OCI-LY1 (cell line): ENCODE results near the gene M1AP.

Experiments
- H2AFZ ChIP-seq: fragments of 200-600 bp; sonication (generic), shearing (Covaris generic); 2 replicates; pipeline ENCODE4 v1.6.0; 2014; ENCODE audit warnings: antibody characterized with exemption, mild to moderate bottlenecking, low read length
- H3F3A ChIP-seq: fragments of 200-600 bp; sonication (generic), shearing (Covaris generic); 2 replicates; pipeline ENCODE4 v1.6.0; 2014; ENCODE audit warnings: mild to moderate bottlenecking, antibody characterized with exemption, low read length, moderate library complexity; ENCODE audit not compliant: insufficient read depth
- H3K27ac ChIP-seq: fragments of 200-600 bp; sonication (generic); 2 replicates; pipeline ENCODE4 v1.5.1; 2014; ENCODE audit warnings: low read length, mixed run types, mild to moderate bottlenecking, low read depth; ENCODE audit not compliant: poor library complexity, severe bottlenecking
- H3K27me3 ChIP-seq: fragments of 200-600 bp; sonication (generic); 2 replicates; pipeline ENCODE4 v1.6.0; 2014; ENCODE audit warnings: antibody characterized with exemption, mild to moderate bottlenecking, low read length, moderate library complexity; ENCODE audit not compliant: insufficient read depth
- H3K36me3 ChIP-seq: fragments of 200-600 bp; sonication (generic); 2 replicates; pipeline ENCODE4 v1.6.1; 2014; ENCODE audit warnings: mild to moderate bottlenecking, antibody characterized with exemption, low read length, moderate library complexity, mixed read lengths; ENCODE audit not compliant: insufficient read depth
- H3K4me1 ChIP-seq: fragments of 200-600 bp; sonication (generic); 2 replicates; pipeline ENCODE4 v1.5.1; 2014; ENCODE audit warnings: mild to moderate bottlenecking, low read length, moderate library complexity; ENCODE audit not compliant: insufficient read depth, severe bottlenecking
- H3K4me2 ChIP-seq: fragments of 200-600 bp; sonication (generic), shearing (Covaris generic); 2 replicates; pipeline ENCODE4 v1.6.1; 2014; ENCODE audit warnings: low read length
- H3K4me3 ChIP-seq: fragments of 200-600 bp; sonication (generic); 2 replicates; pipeline ENCODE4 v1.5.1; 2014; ENCODE audit warnings: low read length, low read depth, mild to moderate bottlenecking, mixed read lengths; ENCODE audit not compliant: poor library complexity, severe bottlenecking
- H3K79me2 ChIP-seq: fragments of 200-600 bp; shearing (Covaris generic); 2 replicates; pipeline ENCODE4 v1.6.1; 2016; ENCODE audit warnings: mixed run types, low read length, mixed read lengths; ENCODE audit not compliant: insufficient read depth
- H3K9ac ChIP-seq: fragments of 200-600 bp; sonication (generic), shearing (Covaris generic); 2 replicates; pipeline ENCODE4 v1.6.1; 2014; ENCODE audit warnings: mild to moderate bottlenecking, low read length, mixed read lengths
- H3K9me2 ChIP-seq: fragments of 200-600 bp; sonication (generic), shearing (Covaris generic); 2 replicates; pipeline ENCODE4 v1.6.1; 2014; ENCODE audit warnings: low read depth, mild to moderate bottlenecking, low read length, mixed read lengths
- H3K9me3 ChIP-seq: fragments of 200-600 bp; shearing (Covaris generic); 2 replicates; pipeline ENCODE4 v1.6.1; 2014; ENCODE audit warnings: low read length, mixed read lengths
- H4K20me1 ChIP-seq: fragments of 200-600 bp; sonication (generic), shearing (Covaris generic); 2 replicates; pipeline ENCODE4 v1.6.0; 2016; ENCODE audit warnings: mild to moderate bottlenecking, low read length; ENCODE audit not compliant: insufficient read depth
- CTCF ChIP-seq: fragments of 200-600 bp; sonication (generic), shearing (Covaris generic); IDR thresholded peaks from 2 replicates; pipeline ENCODE4 v1.5.1; 2017; ENCODE audit warnings: mild to moderate bottlenecking, antibody characterized with exemption, low read length, moderate library complexity, mixed read lengths
- EZH2 ChIP-seq: fragments of 200-600 bp; sonication (generic), shearing (Covaris generic); IDR thresholded peaks from 2 replicates; pipeline ENCODE4 v1.8.0; 2017; ENCODE audit warnings: borderline replicate concordance, mixed run types, mild to moderate bottlenecking, antibody characterized with exemption, low read length, moderate library complexity, mixed read lengths

M1AP gene

GRCh38 chr2:74515981-74516633 lies 132.0 kb downstream of the M1AP start:
- Histone ChIP-seq H3K27me3 (peaks cover 7% of the 10 kb centered on the region; the same call in 1 of the 2 replicates), H4K20me1 (no peaks in the 10 kb centered on the region), H3K27ac (no peak overlapping the region), H3K79me2 (no peaks in the 10 kb centered on the region), H3F3A (no peaks in the 10 kb centered on the region), H3K9me2 (no peaks in the 10 kb centered on the region), H3K4me2 (peak overlapping the region; percentile 54), H2AFZ (no peak overlapping the region), H3K4me1 (peaks cover 10% of the 10 kb centered on the region), H3K36me3 (no peaks in the 10 kb centered on the region), H3K4me3 (peak overlapping the region; percentile 43), H3K9ac (no peak overlapping the region; the same call in 1 of the 2 replicates), H3K9me3 (no peaks in the 10 kb centered on the region)
- no peak for TF ChIP-seq CTCF
- no peak for TF ChIP-seq EZH2

- no peaks in the 10 kb centered on the region for H3F3A ChIP-seq
- no peak overlapping the region for H2AFZ ChIP-seq
- peaks cover 7% of the 10 kb centered on the region; the same call in 1 of the 2 replicates for H3K27me3 ChIP-seq
- no peak overlapping the region; the same call in 1 of the 2 replicates for H3K9ac ChIP-seq
- H3K4me2 ChIP-seq: peak overlapping the region; percentile 54
- H4K20me1 ChIP-seq: no peaks in the 10 kb centered on the region
- peak overlapping the region; percentile 43 for H3K4me3 ChIP-seq
- peaks cover 10% of the 10 kb centered on the region for H3K4me1 ChIP-seq
- no peak for TF ChIP-seq EZH2
- TF ChIP-seq CTCF: no peak
- no peaks in the 10 kb centered on the region for H3K9me3 ChIP-seq
- no peaks in the 10 kb centered on the region for H3K36me3 ChIP-seq
- no peaks in the 10 kb centered on the region for H3K9me2 ChIP-seq
- no peaks in the 10 kb centered on the region for H3K79me2 ChIP-seq
- H3K27ac ChIP-seq: no peak overlapping the region
Observed at GRCh38 chr2:74515271-74515980, 132.7 kb downstream of the M1AP start.

GRCh38 chr2:74514368-74515270 lies 133.5 kb downstream of the M1AP start, which contains the start of gene TLX2:
Gene TLX2 (plus strand): TSS chr2:74514450. CDS start chr2:74514807, 357 bp downstream.
- H3K36me3 ChIP-seq: no peaks in the 10 kb centered on the region
- no peak within 1 kb of the TSS for H3K27ac ChIP-seq
- H3K9me3 ChIP-seq: no peaks in the 10 kb centered on the region
- H3K9ac ChIP-seq: no peak within 1 kb of the TSS
- H3K4me2 ChIP-seq: peak within 1 kb of the TSS; percentile 11; the same call in 1 of the 2 replicates
- no peaks in the 10 kb centered on the region for H3F3A ChIP-seq
- TF ChIP-seq EZH2: no peak
- no peak for TF ChIP-seq CTCF
- no peaks in the 10 kb centered on the region for H3K9me2 ChIP-seq
- peaks cover 10% of the 10 kb centered on the region for H3K4me1 ChIP-seq
- no peaks in the 10 kb centered on the region for H4K20me1 ChIP-seq
- no peak within 1 kb of the TSS for H2AFZ ChIP-seq
- peak within 1 kb of the TSS; percentile 43 for H3K4me3 ChIP-seq
- no peaks in the 10 kb centered on the region for H3K79me2 ChIP-seq
- H3K27me3 ChIP-seq: peaks cover 7% of the 10 kb centered on the region; the same call in 1 of the 2 replicates
